Endothelial cell of umbilical vein (primary cell): ENCODE results near the gene TRIM37. TPM values are rescaled to one million over a fixed set of nuclear protein-coding genes. Genes with fewer than 3 reads are reported as not detected.

Experiments
- BruUV-seq: library from RNA; stranded (reverse); fragments of 400-500 nt; replicated peaks from 2 replicates; lab custom pipeline; 2021; lab: Mats Ljungman, UMichigan
- CTCF ChIA-PET: fragments of 300-600, 350-600 bp; sonication (Branson Sonifier 250); formaldehyde crosslinking; loops from one replicate; lab custom pipeline; 2021; ENCODE audit warnings: antibody characterized with exemption, inconsistent platforms; lab: Charles Lee
- POLR2A ChIA-PET: fragments of 300-600, 350-600 bp; sonication (Branson Sonifier 250); formaldehyde crosslinking; loops from one replicate; lab custom pipeline; 2021; ENCODE audit warnings: antibody characterized with exemption, inconsistent platforms; lab: Charles Lee
- DNase-seq: peaks from one replicate; pipeline ENCODE4 v3.0.0-alpha.2; 2011; ENCODE audit warnings: low read depth, low spot score
- FAIRE-seq: peaks from 2 replicates; lab custom pipeline; 2011; peaks lifted over from hg19 to GRCh38; lab: Jason Lieb, UNC
- H2AFZ ChIP-seq: 2 replicates; pipeline ENCODE4 v1.6.0; 2012; ENCODE audit warnings: low read depth, low read length, control low read depth, inconsistent platforms
- H3K27ac ChIP-seq: 2 replicates; pipeline ENCODE4 v1.5.1; 2011; ENCODE audit warnings: low read depth, mild to moderate bottlenecking, control low read depth, low read length, moderate library complexity; ENCODE audit not compliant: insufficient read depth
- H3K27me3 ChIP-seq, 2 experiments: 2 replicates each; pipeline versions ENCODE4 v1.6.0 to v1.6.1; 2011; ENCODE audit warnings: low read length in 2 of 2, mixed read lengths in 1 of 2; ENCODE audit not compliant: control insufficient read depth in 2 of 2, insufficient read depth in 2 of 2
- H3K36me3 ChIP-seq, 2 experiments: 2 replicates in 1 of 2; 3 replicates in 1 of 2; pipeline ENCODE4 v1.5.1; 2011; ENCODE audit warnings: low read length in 2 of 2, mild to moderate bottlenecking in 1 of 2, moderate library complexity in 1 of 2; ENCODE audit not compliant: control insufficient read depth in 2 of 2, insufficient read depth in 2 of 2; ENCODE audit errors: extremely low read depth in 1 of 2
- H3K4me1 ChIP-seq: 3 replicates; pipeline ENCODE4 v1.5.1; 2011; ENCODE audit warnings: mild to moderate bottlenecking, low read length; ENCODE audit not compliant: control insufficient read depth, insufficient read depth; ENCODE audit errors: extremely low read depth
- H3K4me2 ChIP-seq: 2 replicates; pipeline ENCODE4 v1.6.1; 2011; ENCODE audit warnings: low read length, control low read depth, mixed read lengths; ENCODE audit not compliant: insufficient read depth
- H3K4me3 ChIP-seq, 3 experiments: fragments of 200-600 bp in 1 of 3; sonication (generic), shearing (Covaris generic) in 1 of 3; replicated peaks in 1 of 3; 2 replicates each; pipeline ENCODE4 v1.5.1; 2011 to 2016; ENCODE audit warnings: control low read depth in 3 of 3, low read length in 3 of 3, mild to moderate bottlenecking in 2 of 3, inconsistent platforms in 1 of 3, low read depth in 1 of 3, moderate library complexity in 1 of 3; ENCODE audit not compliant: insufficient read depth in 1 of 3
- H3K79me2 ChIP-seq: 2 replicates; pipeline ENCODE4 v1.6.0; 2012; ENCODE audit warnings: low read length, inconsistent platforms; ENCODE audit not compliant: control insufficient read depth, insufficient read depth
- H3K9ac ChIP-seq: replicated peaks from 2 replicates; pipeline ENCODE3; 2011; ENCODE audit warnings: low read length, control low read depth; ENCODE audit not compliant: insufficient read depth; ENCODE audit errors: extremely low read depth
- H3K9me1 ChIP-seq: replicated peaks from 3 replicates; pipeline ENCODE4 v1.6.0; 2011; ENCODE audit warnings: mild to moderate bottlenecking, low read length; ENCODE audit not compliant: control insufficient read depth, insufficient read depth; ENCODE audit errors: extremely low read depth
- H3K9me3 ChIP-seq: replicated peaks from 2 replicates; pipeline ENCODE4 v1.5.1; 2012; ENCODE audit warnings: low read length, inconsistent platforms; ENCODE audit not compliant: control insufficient read depth, insufficient read depth
- H4K20me1 ChIP-seq: replicated peaks from 2 replicates; pipeline ENCODE3; 2011; ENCODE audit warnings: mild to moderate bottlenecking, low read length; ENCODE audit not compliant: control insufficient read depth, insufficient read depth; ENCODE audit errors: extremely low read depth
- CTCF ChIP-seq, 2 donors: IDR thresholded peaks; 1 replicate in 1 of 2; 2 replicates in 1 of 2; pipeline ENCODE4 v1.5.1; 2011; ENCODE audit warnings: low read length in 2 of 2, mild to moderate bottlenecking in 2 of 2, moderate library complexity in 2 of 2, control low read depth in 1 of 2, inconsistent platforms in 1 of 2, low read depth in 1 of 2; ENCODE audit not compliant: insufficient read depth in 1 of 2; ENCODE audit errors: extremely low read depth in 1 of 2
- EZH2 ChIP-seq: IDR thresholded peaks from 2 replicates; pipeline ENCODE4 v1.6.1; 2012; ENCODE audit warnings: borderline replicate concordance, low read depth, mild to moderate bottlenecking, moderate library complexity, low read length, inconsistent platforms; ENCODE audit not compliant: severe bottlenecking
- FOS ChIP-seq: IDR thresholded peaks from 2 replicates; pipeline ENCODE4 v1.6.1; 2011; ENCODE audit warnings: mild to moderate bottlenecking, low read length, moderate library complexity, borderline replicate concordance; ENCODE audit not compliant: insufficient read depth
- GATA2 ChIP-seq: IDR thresholded peaks from 2 replicates; pipeline ENCODE4 v1.7.0; 2011; ENCODE audit warnings: low read depth, mild to moderate bottlenecking, moderate library complexity, mixed read lengths, low read length; ENCODE audit not compliant: insufficient read length, insufficient read depth
- JUN ChIP-seq: IDR thresholded peaks from 2 replicates; pipeline ENCODE4 v1.6.1; 2011; ENCODE audit warnings: borderline replicate concordance, low read depth; ENCODE audit not compliant: insufficient read length, insufficient read depth
- MAX ChIP-seq: IDR thresholded peaks from 2 replicates; pipeline ENCODE4 v1.6.1; 2011; ENCODE audit not compliant: insufficient read depth, insufficient read length
- MYC ChIP-seq: IDR thresholded peaks from one replicate; pipeline ENCODE4 v1.6.1; 2011; ENCODE audit warnings: mild to moderate bottlenecking, low read depth, low read length
- POLR2A ChIP-seq: IDR thresholded peaks from 2 replicates; pipeline ENCODE4 v1.6.1; 2012; ENCODE audit warnings: low read depth, mild to moderate bottlenecking, control low read depth, low read length
- POLR2AphosphoS5 ChIP-seq: IDR thresholded peaks from 2 replicates; pipeline ENCODE4 v1.6.1; 2012; ENCODE audit warnings: low read depth, mild to moderate bottlenecking, control low read depth, low read length, moderate library complexity; ENCODE audit not compliant: insufficient read depth
- dilution Hi-C: fragments of 300-500 bp; cut with MboI; formaldehyde crosslinking; loops from one replicate; pipeline ENCODE4 v1.15.0; 2019; ENCODE audit warnings: low sequenced_read_pairs; ENCODE audit not compliant: extremely low pct_ligation_motif_present
- intact Hi-C: fragments of 100-400 bp; cut with micrococcal nuclease; formaldehyde crosslinking; loops from one replicate; pipeline ENCODE4 v1.10.0; 2022
- polyA plus RNA-seq, 4 experiments: library from polyadenylated mRNA; depleted of rRNA in 3 of 4; stranded (reverse) in 3 of 4; unstranded in 1 of 4; fragments of >200 nt; gene quantifications; 2 replicates each; pipeline versions ENCODE4 v1.2.1 to v1.2.3, GENCODE V29; 2011 to 2012; ENCODE audit warnings: missing spikeins in 1 of 4
- total RNA-seq: library from RNA; stranded (reverse); gene quantifications from 2 replicates; pipeline ENCODE4 v1.2.3, GENCODE V29; 2021

TRIM37 gene
- total and polyA plus RNA-seq, 2 donors (not counting 3 experiments of a cell fraction or from before 2014, with no cell fraction given), result 18.8 to 41.9 TPM

GRCh38 chr17:58997756-58998553, 108.7 kb downstream of the TRIM37 start:
- no peaks in the 10 kb centered on the region for H3K9me1 ChIP-seq
- H4K20me1 ChIP-seq, result no peaks in the 10 kb centered on the region
- intact Hi-C loops (no loop called here), dilution Hi-C loops (no loop called here)
- POLR2A ChIA-PET, result no interaction called here
- no peak overlapping the region for H3K27ac ChIP-seq
- no peak overlapping the region for H3K4me2 ChIP-seq
- H3K9ac ChIP-seq, result no peak overlapping the region
- H3K79me2 ChIP-seq, result no peaks in the 10 kb centered on the region
- H3K4me3 ChIP-seq, result no peak overlapping the region
- no TSS peak for BruUV-seq
- H3K27me3 ChIP-seq, result no peaks in the 10 kb centered on the region
- no peak overlapping the region for H2AFZ ChIP-seq
- H3K36me3 ChIP-seq, result peaks cover 2 to 7% of the 10 kb centered on the region in 2 experiments
- peak; percentile 49 for FAIRE-seq
- CTCF ChIA-PET, result interaction anchor here (0.8 to 3.7 kb wide), 3 partner anchors 10 to 479 kb away, joined by 3 to 13 read pairs (median 3); no protein-coding TSS in a partner anchor
- TF ChIP-seq FOS, result peak; percentile 48
- no peak for TF ChIP-seq POLR2A
- H3K9me3 ChIP-seq, result no peaks in the 10 kb centered on the region
- DNase-seq, result no peak
- peaks cover 25% of the 10 kb centered on the region for H3K4me1 ChIP-seq

GRCh38 chr17:58996968-58997367, 109.7 kb downstream of the TRIM37 start:
- TF ChIP-seq JUN (no peak), POLR2A (no peak), POLR2AphosphoS5 (no peak), EZH2 (no peak), GATA2 (no peak), CTCF (IDR thresholded peaks at IDR 0.05; ENCODE audit: extremely low read depth in 1 of 2, insufficient read depth in 1 of 2, low read depth in 1 of 2, low read length in 2 of 2) (no peak), FOS (no peak), MAX (no peak), MYC (no peak)

More at GRCh38 chr17:58996968-58997367, 109.7 kb downstream of the TRIM37 start:
- FAIRE-seq (no peak), DNase-seq (no peak)
- Histone ChIP-seq H3K4me2 (no peak overlapping the region), H3K9ac (no peak overlapping the region), H3K9me3 (no peaks in the 10 kb centered on the region), H3K4me3 (no peak overlapping the region), H3K36me3 (peaks cover 2 to 7% of the 10 kb centered on the region in 2 experiments), H2AFZ (no peak overlapping the region), H4K20me1 (no peaks in the 10 kb centered on the region), H3K4me1 (peaks cover 17% of the 10 kb centered on the region), H3K9me1 (no peaks in the 10 kb centered on the region), H3K27ac (no peak overlapping the region), H3K79me2 (no peaks in the 10 kb centered on the region), H3K27me3 (no peaks in the 10 kb centered on the region)
- ChIA-PET POLR2A (no interaction called here), CTCF (interaction anchor here (3.7 kb wide), 1 partner anchor 286 kb away, joined by 13 read pairs; no protein-coding TSS in a partner anchor)
- intact Hi-C loops, result no loop called here
- dilution Hi-C loops, result no loop called here
- no TSS peak for BruUV-seq
